Mesothelial cell of epicardium (in vitro differentiated cells): ENCODE data around the gene CGRRF1. TPM values are rescaled to one million over a fixed set of nuclear protein-coding genes. Genes with fewer than 3 reads are reported as not detected.

Experiments used
- DNase-seq, 2 experiments: peaks; one replicate each; pipeline ENCODE4 v3.0.0; 2021; ENCODE audit warnings: low spot score in 2 of 2; ENCODE audit not compliant: unreplicated experiment in 2 of 2
- H3K27ac Mint-ChIP-seq: 2 replicates; pipeline ENCODE4 v1.8.0; 2021; ENCODE audit warnings: mixed read lengths
- H3K27me3 Mint-ChIP-seq: 2 replicates; pipeline ENCODE4 v1.8.0; 2021; ENCODE audit warnings: low read depth, mixed read lengths
- H3K36me3 Mint-ChIP-seq: 2 replicates; pipeline ENCODE4 v1.8.0; 2021; ENCODE audit warnings: mixed read lengths
- H3K4me1 Mint-ChIP-seq: 2 replicates; pipeline ENCODE4 v1.8.0; 2021; ENCODE audit warnings: mixed read lengths
- H3K4me3 Mint-ChIP-seq: 2 replicates; pipeline ENCODE4 v1.8.0; 2021; ENCODE audit warnings: mild to moderate bottlenecking, moderate library complexity, mixed read lengths
- H3K9me3 Mint-ChIP-seq: 2 replicates; pipeline ENCODE4 v1.8.0; 2021; ENCODE audit warnings: mixed read lengths
- total RNA-seq: library from RNA; stranded (reverse); gene quantifications from 3 replicates; pipeline ENCODE4 v1.2.1, GENCODE V29; 2021
- TF ChIP-seq, protein P1 (sequence below): fragments of 200-600 bp; sonication (generic); IDR thresholded peaks from one replicate; pipeline ENCODE4 v1.5.0; 2021; ENCODE audit warnings: antibody characterized with exemption; ENCODE audit not compliant: unreplicated experiment

Gene CGRRF1
- total RNA-seq, 1 donor from 2014 or later, result 17.1 TPM

- H3K27ac Mint-ChIP-seq, result no peak overlapping the region
Measured at GRCh38 chr14:54538055-54538454, 28.3 kb downstream of the CGRRF1 start.

DNA sequence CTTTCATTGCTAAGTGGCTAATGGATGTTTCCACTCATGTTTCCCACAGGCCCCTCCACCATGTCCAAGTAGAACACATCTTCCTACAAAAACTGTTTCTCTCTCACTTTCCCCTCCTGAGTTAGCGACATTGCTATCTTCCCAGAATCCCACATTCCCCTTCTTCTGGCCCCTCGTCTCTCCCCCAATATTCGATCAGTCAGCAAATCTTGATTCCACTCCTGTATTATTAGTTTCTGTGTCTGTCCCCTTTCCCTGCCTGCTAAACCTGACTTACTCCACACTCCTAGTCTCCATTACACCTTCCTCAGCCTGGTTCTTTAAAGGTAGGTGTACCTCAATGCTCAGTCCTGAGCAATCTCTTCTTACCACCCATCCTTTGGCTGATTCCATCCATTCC, 37.9 kb downstream of the CGRRF1 start:
- no peaks in the 10 kb centered on the region for H3K4me1 Mint-ChIP-seq
- TF ChIP-seq, protein P1, sequence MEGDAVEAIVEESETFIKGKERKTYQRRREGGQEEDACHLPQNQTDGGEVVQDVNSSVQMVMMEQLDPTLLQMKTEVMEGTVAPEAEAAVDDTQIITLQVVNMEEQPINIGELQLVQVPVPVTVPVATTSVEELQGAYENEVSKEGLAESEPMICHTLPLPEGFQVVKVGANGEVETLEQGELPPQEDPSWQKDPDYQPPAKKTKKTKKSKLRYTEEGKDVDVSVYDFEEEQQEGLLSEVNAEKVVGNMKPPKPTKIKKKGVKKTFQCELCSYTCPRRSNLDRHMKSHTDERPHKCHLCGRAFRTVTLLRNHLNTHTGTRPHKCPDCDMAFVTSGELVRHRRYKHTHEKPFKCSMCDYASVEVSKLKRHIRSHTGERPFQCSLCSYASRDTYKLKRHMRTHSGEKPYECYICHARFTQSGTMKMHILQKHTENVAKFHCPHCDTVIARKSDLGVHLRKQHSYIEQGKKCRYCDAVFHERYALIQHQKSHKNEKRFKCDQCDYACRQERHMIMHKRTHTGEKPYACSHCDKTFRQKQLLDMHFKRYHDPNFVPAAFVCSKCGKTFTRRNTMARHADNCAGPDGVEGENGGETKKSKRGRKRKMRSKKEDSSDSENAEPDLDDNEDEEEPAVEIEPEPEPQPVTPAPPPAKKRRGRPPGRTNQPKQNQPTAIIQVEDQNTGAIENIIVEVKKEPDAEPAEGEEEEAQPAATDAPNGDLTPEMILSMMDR, result no peak
- H3K4me3 Mint-ChIP-seq, result no peak overlapping the region
- H3K27me3 Mint-ChIP-seq, result no peaks in the 10 kb centered on the region
- no peak for DNase-seq
- no peak overlapping the region for H3K27ac Mint-ChIP-seq
- peaks cover 2% of the 10 kb centered on the region for H3K36me3 Mint-ChIP-seq
- H3K9me3 Mint-ChIP-seq, result peaks cover 6% of the 10 kb centered on the region

More at GRCh38 chr14:54538055-54538454, 28.3 kb downstream of the CGRRF1 start:
- Mint-ChIP-seq H3K9me3 (peaks cover 9% of the 10 kb centered on the region), H3K4me1 (no peaks in the 10 kb centered on the region), H3K27me3 (no peaks in the 10 kb centered on the region), H3K36me3 (peaks cover 28% of the 10 kb centered on the region), H3K4me3 (no peak overlapping the region)
- TF ChIP-seq, protein P1, result no peak
- no peak for DNase-seq

DNA sequence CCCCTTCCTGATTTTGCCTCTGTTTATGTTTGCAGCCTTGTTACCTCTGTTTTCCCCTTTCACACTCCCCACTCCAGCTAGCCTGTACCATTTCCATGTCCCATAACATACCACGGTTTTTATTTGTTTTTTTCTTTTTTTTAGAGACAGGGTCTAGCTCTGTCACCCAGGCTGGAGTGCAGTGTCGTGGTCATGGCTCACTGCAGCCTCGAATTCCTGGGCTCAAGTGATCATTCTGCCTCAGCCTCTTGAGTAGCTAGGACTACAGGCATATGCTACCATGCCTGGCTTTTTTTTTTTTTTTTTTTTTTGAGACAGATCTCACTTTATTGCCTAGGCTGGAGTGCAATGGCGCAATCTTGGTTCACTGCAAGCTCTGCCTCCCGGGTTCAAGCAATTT, 38.8 kb downstream of the CGRRF1 start:
- Mint-ChIP-seq H3K9me3 (no peaks in the 10 kb centered on the region), H3K4me3 (no peak overlapping the region), H3K27ac (no peak overlapping the region), H3K27me3 (no peaks in the 10 kb centered on the region), H3K4me1 (no peaks in the 10 kb centered on the region), H3K36me3 (no peaks in the 10 kb centered on the region)
- TF ChIP-seq, protein P1, result no peak
- DNase-seq, result no peak

GRCh38 chr14:54549862-54550261, 40.2 kb downstream of the CGRRF1 start:
- no peaks in the 10 kb centered on the region for H3K36me3 Mint-ChIP-seq
- H3K4me3 Mint-ChIP-seq, result no peak overlapping the region
- no peak for DNase-seq
- TF ChIP-seq, protein P1, result no peak
- H3K27ac Mint-ChIP-seq, result no peak overlapping the region
- no peaks in the 10 kb centered on the region for H3K27me3 Mint-ChIP-seq
- no peaks in the 10 kb centered on the region for H3K4me1 Mint-ChIP-seq
- H3K9me3 Mint-ChIP-seq, result no peaks in the 10 kb centered on the region

DNA sequence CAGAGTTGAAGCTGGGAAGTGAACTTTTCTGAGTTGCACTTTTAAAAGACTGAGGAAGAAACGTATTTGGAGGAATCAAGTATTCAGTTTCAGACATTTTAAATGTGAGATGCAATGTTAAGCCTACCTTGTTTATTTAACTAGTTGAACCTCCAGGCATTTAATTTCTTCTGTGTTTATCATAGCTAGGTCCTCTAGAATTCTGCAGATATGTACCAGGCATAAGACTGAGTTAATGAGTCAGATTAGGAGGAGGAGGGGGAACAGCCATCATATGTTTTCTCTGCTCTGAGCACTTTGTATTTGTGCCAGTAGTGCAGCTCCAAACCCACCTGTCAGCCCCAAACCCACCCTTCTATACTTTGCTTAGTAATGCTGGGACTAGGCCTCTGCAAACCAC, 40.8 kb downstream of the CGRRF1 start:
- no peaks in the 10 kb centered on the region for H3K4me1 Mint-ChIP-seq
- H3K9me3 Mint-ChIP-seq, result no peaks in the 10 kb centered on the region
- TF ChIP-seq, protein P1, result no peak
- H3K27ac Mint-ChIP-seq, result no peak overlapping the region
- no peaks in the 10 kb centered on the region for H3K36me3 Mint-ChIP-seq
- H3K4me3 Mint-ChIP-seq, result no peak overlapping the region
- H3K27me3 Mint-ChIP-seq, result no peaks in the 10 kb centered on the region
- DNase-seq, result no peak

- Mint-ChIP-seq H3K9me3 (no peaks in the 10 kb centered on the region), H3K27ac (no peak overlapping the region), H3K4me3 (no peak overlapping the region), H3K4me1 (no peaks in the 10 kb centered on the region), H3K27me3 (no peaks in the 10 kb centered on the region), H3K36me3 (no peaks in the 10 kb centered on the region)
- TF ChIP-seq, protein P1, result no peak
- no peak for DNase-seq
Measured at GRCh38 chr14:54554401-54554800, 44.7 kb downstream of the CGRRF1 start.
